Activated CD4-positive, alpha-beta memory T cell treated with anti-CD3 and anti-CD28 coated beads for 36 hours (primary cell): ENCODE data around the gene SLC30A3. TPM values are rescaled to one million over a fixed set of nuclear protein-coding genes. Genes with fewer than 3 reads are reported as not detected.
A peak's percentile ranks its signal among the peaks of the same experiment; 100 is the strongest.

Source experiments
- CTCF ChIA-PET: fragments of 350-600 bp; sonication (Branson Sonifier 250); formaldehyde crosslinking; loops from one replicate; lab custom pipeline; 2021; ENCODE audit warnings: antibody characterized with exemption, inconsistent platforms; lab: Charles Lee
- POLR2A ChIA-PET: fragments of 350-600 bp; sonication (Branson Sonifier 250); formaldehyde crosslinking; loops from one replicate; lab custom pipeline; 2021; ENCODE audit warnings: antibody characterized with exemption; lab: Charles Lee
- DNase-seq: peaks from one replicate; pipeline ENCODE4 v3.0.0-alpha.2; 2020
- H3K27ac Mint-ChIP-seq: one replicate; pipeline ENCODE4 v1.8.0; 2021; ENCODE audit warnings: mixed read lengths
- H3K27me3 Mint-ChIP-seq: one replicate; pipeline ENCODE4 v1.8.0; 2021; ENCODE audit warnings: mixed read lengths
- H3K36me3 Mint-ChIP-seq: one replicate; pipeline ENCODE4 v1.8.0; 2021; ENCODE audit warnings: mixed read lengths
- H3K4me1 Mint-ChIP-seq: one replicate; pipeline ENCODE4 v1.8.0; 2021; ENCODE audit warnings: low read depth, mixed read lengths
- H3K4me3 Mint-ChIP-seq: one replicate; pipeline ENCODE4 v1.8.0; 2021; ENCODE audit warnings: mild to moderate bottlenecking, mixed read lengths
- H3K9me3 Mint-ChIP-seq: one replicate; pipeline ENCODE4 v1.8.0; 2021; ENCODE audit warnings: mixed read lengths
- intact Hi-C: fragments of 100-400 bp; cut with micrococcal nuclease; formaldehyde crosslinking; loops from one replicate; pipeline ENCODE4 v1.15.1; 2023
- total RNA-seq, 2 experiments: library from RNA; stranded (reverse); gene quantifications; one replicate each; pipeline ENCODE4 v1.2.3, GENCODE V29; 2021

Gene SLC30A3
- total RNA-seq, 2 experiments from 2014 or later: 0.86 to 0.90 TPM

DNA sequence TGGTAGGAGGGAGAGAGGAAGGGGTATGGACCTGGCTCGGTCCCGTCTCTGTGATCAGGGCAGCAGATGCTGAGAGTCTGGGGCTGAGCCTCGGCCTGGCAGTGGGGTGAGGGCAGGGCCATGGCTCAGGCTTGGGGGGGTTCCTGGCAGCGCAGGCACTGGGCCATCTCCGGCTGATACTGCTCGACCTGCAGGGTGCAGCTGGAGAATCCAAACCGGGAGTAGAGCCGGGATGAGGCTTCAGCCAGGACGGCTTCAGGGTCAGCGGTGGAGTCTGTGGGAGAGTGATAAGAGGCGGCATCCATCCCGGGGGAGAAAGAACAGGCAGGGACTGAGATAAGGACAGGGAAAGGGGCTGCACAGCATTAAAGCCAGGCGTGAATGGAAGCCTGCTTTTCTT lies 7.7 kb downstream of the SLC30A3 start:
- DNase-seq: no peak
- no peak overlapping the region for H3K4me3 Mint-ChIP-seq
- H3K27me3 Mint-ChIP-seq: peaks cover 28% of the 10 kb centered on the region
- no peaks in the 10 kb centered on the region for H3K9me3 Mint-ChIP-seq
- H3K36me3 Mint-ChIP-seq: no peaks in the 10 kb centered on the region
- CTCF ChIA-PET: interaction anchor here (1.2 kb wide), 1 partner anchor 25 kb away, joined by 4 read pairs; no protein-coding TSS in a partner anchor
- no peak overlapping the region for H3K27ac Mint-ChIP-seq
- intact Hi-C loops: no loop called here
- no peaks in the 10 kb centered on the region for H3K4me1 Mint-ChIP-seq
- POLR2A ChIA-PET: no interaction called here

DNA sequence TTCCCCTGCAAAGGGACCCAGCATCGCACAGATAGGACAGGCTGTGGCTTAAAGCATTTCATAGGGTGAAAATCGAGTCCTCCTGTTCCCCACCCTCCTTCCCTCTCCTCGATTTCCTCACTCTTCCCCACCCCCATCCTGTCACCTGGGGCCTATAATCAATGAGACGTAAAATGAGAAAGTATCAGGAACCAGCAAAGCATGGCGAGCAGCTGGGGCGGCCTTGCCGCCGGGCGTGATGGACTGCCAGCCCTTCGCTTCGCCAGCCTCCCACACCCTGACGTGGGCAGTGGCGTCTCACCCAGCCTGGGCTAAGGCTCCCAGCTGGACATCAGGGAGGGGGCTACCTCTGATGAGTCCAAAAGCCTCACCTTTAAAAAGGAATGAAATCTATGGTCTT lies 11.1 kb downstream of the SLC30A3 start:
- H3K27me3 Mint-ChIP-seq: peaks cover 9% of the 10 kb centered on the region

DNA sequence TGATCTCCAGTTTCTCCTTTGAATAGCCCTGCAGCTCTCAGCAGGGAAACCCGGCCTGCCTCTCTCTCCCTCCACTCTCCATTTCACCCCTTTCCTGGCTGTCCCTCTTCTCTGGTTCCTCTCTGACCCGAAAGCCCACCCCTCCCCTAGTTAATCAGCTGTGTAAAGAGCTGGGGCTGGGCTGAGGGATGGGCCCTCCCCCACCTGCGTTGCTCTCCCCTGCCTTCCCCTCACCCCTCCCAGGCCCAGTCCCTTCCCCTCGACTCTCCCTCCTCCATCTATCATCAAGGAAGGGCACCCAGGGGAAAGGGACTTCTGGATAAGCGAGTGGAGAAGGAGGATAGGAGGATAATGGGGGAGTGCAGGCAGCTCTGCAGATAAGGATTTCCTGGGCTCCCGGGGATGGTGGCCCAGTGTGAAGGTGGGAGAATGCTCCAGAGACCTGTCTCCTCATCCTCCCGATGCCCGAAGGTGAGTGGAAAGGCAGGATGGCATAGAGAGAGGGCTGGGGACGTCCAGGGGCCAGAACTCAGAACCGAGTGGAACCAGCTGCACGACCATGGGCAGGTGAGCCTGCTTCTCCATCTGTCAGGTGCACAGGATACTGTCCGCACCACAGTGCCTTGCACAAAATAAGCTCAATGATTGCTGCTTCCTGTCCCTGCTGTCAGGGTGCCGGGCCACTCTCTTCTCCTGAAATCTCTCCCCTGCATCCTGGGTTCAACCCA lies 12.0 kb downstream of the SLC30A3 start:
- no peak for DNase-seq
- no peak overlapping the region for H3K4me3 Mint-ChIP-seq
- no peaks in the 10 kb centered on the region for H3K36me3 Mint-ChIP-seq
- no peaks in the 10 kb centered on the region for H3K9me3 Mint-ChIP-seq
- H3K27me3 Mint-ChIP-seq: peaks cover 6% of the 10 kb centered on the region
- intact Hi-C loops: loop anchor here (1.0 kb wide), 2 partner anchors 29 to 52 kb away; no protein-coding TSS in a partner anchor
- no peaks in the 10 kb centered on the region for H3K4me1 Mint-ChIP-seq
- POLR2A ChIA-PET: no interaction called here
- no peak overlapping the region for H3K27ac Mint-ChIP-seq
- CTCF ChIA-PET: interaction anchor here (0.6 to 2.3 kb wide), 4 partner anchors 13 to 56 kb away, joined by 3 to 20 read pairs (median 7); no protein-coding TSS in a partner anchor

More for the DNA sequence above, 11.1 kb downstream of the SLC30A3 start:
- Mint-ChIP-seq H3K36me3 (no peaks in the 10 kb centered on the region), H3K4me3 (no peak overlapping the region), H3K9me3 (no peaks in the 10 kb centered on the region), H3K4me1 (no peaks in the 10 kb centered on the region), H3K27ac (no peak overlapping the region)
- ChIA-PET CTCF (interaction anchor here (1.1 to 2.3 kb wide), 4 partner anchors 12 to 51 kb away, joined by 4 to 20 read pairs (median 7); no protein-coding TSS in a partner anchor), POLR2A (interaction anchor here (0.7 kb wide), 1 partner anchor 27 kb away, joined by 3 read pairs; no protein-coding TSS in a partner anchor)
- DNase-seq: no peak
- intact Hi-C loops: no loop called here

DNA sequence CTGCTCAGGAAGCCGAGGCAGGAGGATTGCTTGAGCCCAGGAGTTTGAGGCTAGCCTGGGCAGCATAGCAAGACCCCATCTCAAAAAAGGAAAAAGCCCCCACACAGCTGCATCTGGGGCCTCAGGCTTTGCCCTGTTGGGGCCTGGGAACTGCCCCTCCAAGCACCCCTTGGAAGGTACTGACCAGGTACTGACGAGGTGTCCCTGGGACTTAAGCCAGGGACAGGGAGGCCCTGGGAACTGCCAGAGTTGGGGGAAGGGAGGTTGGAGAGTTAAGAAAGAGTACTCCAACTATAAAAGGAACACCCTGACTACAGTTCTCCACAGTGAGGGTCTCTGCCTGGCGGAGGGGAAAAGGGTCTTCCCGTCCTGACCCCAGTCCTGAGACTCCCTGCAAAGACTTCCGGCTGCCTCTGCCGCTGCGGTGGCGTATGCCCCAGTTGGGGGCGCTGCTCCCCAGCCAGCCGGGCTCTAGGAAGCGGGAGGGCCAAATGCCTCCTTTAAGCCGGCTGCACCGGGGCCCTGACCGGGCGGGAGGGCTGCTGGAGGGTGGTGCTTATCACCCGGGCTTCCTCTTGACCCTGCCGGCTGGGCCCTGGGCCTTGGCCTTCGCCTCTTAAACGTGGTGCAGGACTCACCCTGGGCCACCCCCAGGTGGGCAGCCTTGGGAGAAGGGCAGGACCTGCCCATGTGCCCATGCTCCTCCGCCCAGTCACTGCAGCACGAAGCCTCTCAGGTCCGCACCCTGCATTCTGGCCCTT lies 12.8 kb downstream of the SLC30A3 start:
- Mint-ChIP-seq H3K9me3 (no peaks in the 10 kb centered on the region), H3K27me3 (peaks cover 6% of the 10 kb centered on the region), H3K4me1 (no peaks in the 10 kb centered on the region), H3K4me3 (no peak overlapping the region), H3K27ac (no peak overlapping the region), H3K36me3 (no peaks in the 10 kb centered on the region)
- intact Hi-C loops: loop anchor here (1.0 kb wide), 2 partner anchors 30 to 53 kb away; no protein-coding TSS in a partner anchor
- ChIA-PET POLR2A (no interaction called here), CTCF (interaction anchor here (1.0 to 2.4 kb wide), 5 partner anchors 30 to 53 kb away, joined by 3 to 22 read pairs (median 10); no protein-coding TSS in a partner anchor)
- peak; percentile 77 for DNase-seq

DNA sequence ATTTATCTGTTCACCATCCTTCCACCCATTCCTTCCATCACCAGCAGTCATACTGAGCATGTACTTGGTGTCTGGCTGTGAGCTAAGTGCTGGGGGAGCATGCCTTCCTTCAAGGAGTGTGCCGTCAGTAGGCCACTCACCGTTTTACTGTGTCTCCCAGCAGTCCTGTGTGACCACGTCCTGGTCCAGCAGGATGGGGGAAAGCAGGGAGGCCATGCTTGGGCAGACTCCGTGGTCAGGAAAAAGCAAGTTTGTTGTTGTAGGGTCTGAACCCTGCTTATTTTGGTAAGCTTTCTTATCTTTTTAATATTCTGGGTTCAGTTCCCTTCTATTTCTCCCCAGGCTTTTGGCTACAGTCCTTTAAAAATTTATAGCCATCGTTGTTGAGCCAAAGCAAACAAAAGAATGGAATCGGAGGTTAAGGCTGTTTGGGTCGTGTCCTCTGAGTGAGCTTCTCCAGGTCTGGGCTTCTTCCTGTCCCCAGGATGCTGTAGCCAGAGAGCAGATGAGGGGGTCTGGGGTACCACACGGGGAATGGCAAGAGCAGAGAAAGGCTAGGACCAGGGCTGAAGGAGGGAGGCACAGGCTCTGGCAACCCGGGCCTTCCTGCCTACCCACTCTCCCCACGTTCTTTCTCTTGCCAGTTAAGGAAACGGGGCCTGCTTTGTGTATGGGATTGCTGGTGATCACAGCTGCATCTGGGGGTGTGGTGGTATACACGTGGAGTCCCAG lies 13.5 kb downstream of the SLC30A3 start:
- POLR2A ChIA-PET: interaction anchor here (0.8 to 1.8 kb wide), 2 partner anchors 23 to 31 kb away, joined by 3 to 5 read pairs; no protein-coding TSS in a partner anchor
- Mint-ChIP-seq H3K27ac (no peak overlapping the region), H3K4me3 (no peak overlapping the region), H3K36me3 (no peaks in the 10 kb centered on the region), H3K4me1 (no peaks in the 10 kb centered on the region), H3K9me3 (no peaks in the 10 kb centered on the region), H3K27me3 (peaks cover 4% of the 10 kb centered on the region)
- no peak for DNase-seq
- intact Hi-C loops: no loop called here
- CTCF ChIA-PET: interaction anchor here (0.9 to 2.4 kb wide), 4 partner anchors 30 to 113 kb away, joined by 3 to 22 read pairs (median 6); no protein-coding TSS in a partner anchor

DNA sequence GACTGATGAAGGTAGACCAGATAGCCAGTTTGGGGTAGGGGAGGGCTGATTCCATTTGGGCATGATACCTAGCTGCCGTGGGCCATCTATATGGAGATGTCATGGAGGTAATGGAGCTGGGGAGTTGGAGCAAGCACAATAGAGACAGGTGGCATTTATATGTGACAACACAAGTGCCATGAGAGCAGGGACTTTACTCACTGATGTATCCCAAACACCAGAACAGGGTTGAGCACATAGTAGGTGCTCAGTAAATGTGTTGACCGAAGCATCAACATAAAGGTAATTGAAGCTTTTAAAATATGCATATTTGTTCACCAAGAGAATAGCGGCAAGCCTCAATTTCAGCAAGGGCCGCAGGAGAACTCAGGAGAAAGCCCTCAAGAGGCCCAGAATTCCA lies 15.0 kb downstream of the SLC30A3 start:
- no peaks in the 10 kb centered on the region for H3K9me3 Mint-ChIP-seq
- CTCF ChIA-PET: interaction anchor here (0.6 to 2.4 kb wide), 4 partner anchors 32 to 96 kb away, joined by 3 to 22 read pairs (median 6); no protein-coding TSS in a partner anchor
- peaks cover 4% of the 10 kb centered on the region for H3K27me3 Mint-ChIP-seq
- H3K4me1 Mint-ChIP-seq: no peaks in the 10 kb centered on the region
- POLR2A ChIA-PET: interaction anchor here (1.0 to 1.8 kb wide), 2 partner anchors 22 to 30 kb away, joined by 3 to 5 read pairs; no protein-coding TSS in a partner anchor
- no peak overlapping the region for H3K27ac Mint-ChIP-seq
- no peak for DNase-seq
- peaks cover 8% of the 10 kb centered on the region for H3K36me3 Mint-ChIP-seq
- intact Hi-C loops: no loop called here
- H3K4me3 Mint-ChIP-seq: no peak overlapping the region

DNA sequence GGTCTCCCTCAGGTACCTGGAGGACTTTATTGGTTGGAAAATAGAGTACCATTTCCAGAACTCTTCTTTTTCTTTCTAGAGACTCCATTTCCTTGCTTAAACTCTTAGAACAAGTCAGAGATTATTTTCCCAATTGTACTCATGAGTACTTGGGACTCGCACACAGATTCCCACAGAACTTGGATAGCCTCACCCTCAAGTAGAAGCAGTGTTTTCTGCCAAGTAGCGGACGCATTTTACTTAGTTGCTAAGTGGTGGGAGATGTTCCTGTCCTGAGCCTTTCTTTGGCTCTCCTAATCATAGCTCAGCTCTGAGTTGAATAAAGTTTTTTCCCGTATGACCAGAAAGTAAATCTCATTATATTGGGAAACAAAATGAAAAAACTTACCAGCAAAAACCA lies 17.2 kb downstream of the SLC30A3 start:
- DNase-seq: no peak
- intact Hi-C loops: no loop called here
- POLR2A ChIA-PET: no interaction called here

DNA sequence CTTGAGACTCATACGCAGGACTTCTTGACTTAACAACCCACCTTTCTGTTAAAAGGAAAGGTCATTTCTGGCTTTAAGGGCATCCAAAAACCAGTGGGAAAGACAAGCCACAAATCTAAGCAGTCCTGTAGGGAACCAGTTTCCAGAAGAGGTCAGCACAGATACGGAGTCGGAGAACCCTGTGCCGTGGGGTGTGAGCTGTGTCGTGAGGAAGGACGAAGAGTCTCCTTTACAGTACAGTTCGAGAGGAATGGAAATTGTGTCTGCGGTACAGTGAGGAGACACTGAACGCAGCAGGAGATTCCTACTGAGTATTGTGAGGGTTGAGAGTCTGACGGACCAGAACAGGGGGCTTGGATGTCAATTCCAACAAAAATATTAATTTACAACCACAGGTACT lies 17.7 kb downstream of the SLC30A3 start:
- ChIA-PET POLR2A (no interaction called here), CTCF (no interaction called here)
- H3K27ac Mint-ChIP-seq: no peak overlapping the region

More for the DNA sequence above, 17.2 kb downstream of the SLC30A3 start:
- CTCF ChIA-PET: interaction anchor here (1.4 kb wide), 1 partner anchor 57 kb away, joined by 7 read pairs; no protein-coding TSS in a partner anchor
- Mint-ChIP-seq H3K4me1 (no peaks in the 10 kb centered on the region), H3K36me3 (peaks cover 21% of the 10 kb centered on the region), H3K9me3 (no peaks in the 10 kb centered on the region), H3K27me3 (peaks cover 1% of the 10 kb centered on the region), H3K27ac (no peak overlapping the region), H3K4me3 (no peak overlapping the region)

DNA sequence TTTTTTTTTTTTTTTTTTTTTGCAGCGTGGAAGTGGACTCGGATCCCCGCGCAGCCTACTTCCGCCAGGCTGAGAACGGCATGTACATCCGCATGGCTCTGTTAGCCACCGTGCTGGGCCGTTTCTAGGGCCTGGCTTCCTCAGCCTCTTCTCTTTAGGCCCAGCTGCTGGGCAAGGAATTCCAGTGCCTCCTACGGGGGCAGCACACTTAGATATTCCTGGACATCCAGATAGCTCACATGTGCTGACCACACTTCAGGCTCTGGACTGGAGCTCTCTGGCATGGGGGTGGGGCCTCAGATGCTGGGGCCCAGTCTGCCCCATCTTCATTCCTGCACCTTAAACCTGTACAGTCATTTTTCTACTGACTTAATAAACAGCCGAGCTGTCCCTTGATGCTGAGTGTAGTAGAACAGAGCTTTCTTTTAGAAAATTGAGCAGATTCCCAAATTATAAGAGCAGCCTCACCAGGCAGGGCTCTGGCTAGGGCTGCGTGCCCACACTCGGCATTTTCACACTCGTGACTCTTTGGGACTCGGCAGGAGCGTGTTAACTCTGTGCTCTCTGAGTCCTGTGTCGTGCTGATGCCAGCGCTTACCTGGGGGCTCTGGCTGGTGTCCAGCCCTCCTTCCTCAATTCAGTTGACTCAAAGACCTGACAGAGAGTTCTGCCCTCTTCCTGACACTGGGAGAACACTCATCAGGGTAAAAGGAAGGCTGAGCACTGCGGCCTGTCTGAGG lies 19.3 kb downstream of the SLC30A3 start:
- H3K27ac Mint-ChIP-seq: no peak overlapping the region

More for the DNA sequence above, 17.7 kb downstream of the SLC30A3 start:
- Mint-ChIP-seq H3K36me3 (peaks cover 26% of the 10 kb centered on the region), H3K4me3 (no peak overlapping the region), H3K27me3 (peaks cover 1% of the 10 kb centered on the region), H3K9me3 (no peaks in the 10 kb centered on the region), H3K4me1 (no peaks in the 10 kb centered on the region)
- intact Hi-C loops: no loop called here
- DNase-seq: no peak

DNA sequence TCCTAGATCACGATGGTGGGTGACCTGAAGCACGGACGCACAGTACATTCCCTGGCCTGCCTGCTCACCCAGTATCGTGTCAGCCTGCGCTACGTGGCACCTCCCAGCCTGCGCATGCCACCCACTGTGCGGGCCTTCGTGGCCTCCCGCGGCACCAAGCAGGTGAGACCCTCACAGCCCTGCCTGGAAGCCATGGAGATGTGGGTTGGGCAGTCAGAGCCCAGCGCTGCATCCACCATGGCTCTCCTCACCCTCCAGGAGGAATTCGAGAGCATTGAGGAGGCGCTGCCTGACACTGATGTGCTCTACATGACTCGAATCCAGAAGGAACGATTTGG lies 20.3 kb downstream of the SLC30A3 start:
- H3K9me3 Mint-ChIP-seq: no peaks in the 10 kb centered on the region
- ChIA-PET POLR2A (interaction anchor here (1.7 kb wide), 1 partner anchor 11 kb away, joined by 4 read pairs; no protein-coding TSS in a partner anchor), CTCF (interaction anchor here (1.4 to 2.4 kb wide), 2 partner anchors 23 to 37 kb away, joined by 4 to 9 read pairs; no protein-coding TSS in a partner anchor)
- H3K36me3 Mint-ChIP-seq: peaks cover 45% of the 10 kb centered on the region
- DNase-seq: no peak
- no peak overlapping the region for H3K27ac Mint-ChIP-seq
- H3K27me3 Mint-ChIP-seq: no peaks in the 10 kb centered on the region
- intact Hi-C loops: no loop called here
- no peak overlapping the region for H3K4me3 Mint-ChIP-seq
- H3K4me1 Mint-ChIP-seq: no peaks in the 10 kb centered on the region

More for the DNA sequence above, 19.3 kb downstream of the SLC30A3 start:
- Mint-ChIP-seq H3K9me3 (no peaks in the 10 kb centered on the region), H3K27me3 (peaks cover 1% of the 10 kb centered on the region), H3K4me3 (no peak overlapping the region), H3K36me3 (peaks cover 37% of the 10 kb centered on the region), H3K4me1 (no peaks in the 10 kb centered on the region)
- intact Hi-C loops: no loop called here
- no peak for DNase-seq
- ChIA-PET POLR2A (no interaction called here), CTCF (interaction anchor here (0.6 to 1.0 kb wide), 2 partner anchors 37 to 1183 kb away, joined by 3 read pairs; no protein-coding TSS in a partner anchor)
